K562 (cell line): ENCODE results near the gene ZNF599. TPM values are rescaled to one million over a fixed set of nuclear protein-coding genes. Genes with fewer than 3 reads are reported as not detected.
A peak's percentile ranks its signal among the peaks of the same experiment; 100 is the strongest.

Experiments used
- BCLAF1 ChIP-seq, 2 experiments: fragments of 450-650 bp in 1 of 2; IDR thresholded peaks; 2 replicates each; pipeline ENCODE4 v1.6.1; 2011 to 2017; ENCODE audit warnings: low read depth in 2 of 2, antibody characterized with exemption in 1 of 2, borderline replicate concordance in 1 of 2, low read length in 1 of 2, mild to moderate bottlenecking in 1 of 2, mixed read lengths in 1 of 2; ENCODE audit not compliant: control insufficient read depth in 1 of 2
- CBX1 ChIP-seq: sonication (generic); IDR thresholded peaks from 2 replicates; pipeline ENCODE4 v1.6.1; 2016; ENCODE audit warnings: antibody characterized with exemption, low read depth, mild to moderate bottlenecking
- GTF2E2 ChIP-seq: fragments of 200-800 bp; sonication (Bioruptor generic); IDR thresholded peaks from 2 replicates; pipeline ENCODE4 v1.6.1; 2016; ENCODE audit warnings: missing genetic modification characterization, missing compliant biosample characterization
- ILK ChIP-seq: fragments of 450-650 bp; IDR thresholded peaks from 2 replicates; pipeline ENCODE4 v1.6.1; 2016; ENCODE audit warnings: missing genetic modification characterization, low read depth, mild to moderate bottlenecking, missing compliant biosample characterization, moderate library complexity, borderline replicate concordance
- IRF9 ChIP-seq: fragments of 450-650 bp; IDR thresholded peaks from 2 replicates; pipeline ENCODE4 v1.6.1; 2016; ENCODE audit warnings: missing biosample characterization, missing genetic modification characterization
- KLF10 ChIP-seq: fragments of 250-450 bp; sonication (Bioruptor Pico); IDR thresholded peaks from 2 replicates; pipeline ENCODE4 v1.6.1; 2021; ENCODE audit warnings: matching md5 sums
- LCOR ChIP-seq: sonication (generic); formaldehyde crosslinking; IDR thresholded peaks from 2 replicates; pipeline ENCODE4 v1.8.0; 2022; ENCODE audit warnings: mild to moderate bottlenecking, missing genetic modification reagents
- MECOM ChIP-seq: fragments of 250-450 bp; sonication (Bioruptor Pico); IDR thresholded peaks from 2 replicates; pipeline ENCODE4 v1.8.0; 2022; ENCODE audit warnings: inconsistent platforms
- MED1 ChIP-seq: sonication (generic); formaldehyde crosslinking; IDR thresholded peaks from 2 replicates; pipeline ENCODE4 v1.8.1; 2023; ENCODE audit warnings: missing genetic modification reagents, borderline replicate concordance
- SMC3 ChIP-seq: conservative IDR thresholded peaks from 2 replicates; pipeline ENCODE4 v1.6.1; 2011; ENCODE audit warnings: low read depth, low read length, improper control_type of control experiment; ENCODE audit not compliant: insufficient read depth
- SRF ChIP-seq, 2 experiments: fragments of 250-450, 450-650 bp in 1 of 2; sonication (Bioruptor Pico) in 1 of 2; sonication (generic) in 1 of 2; formaldehyde crosslinking; IDR thresholded peaks; 2 replicates each; pipeline versions ENCODE4 v1.5.0 to v1.5.1; 2020 to 2022; ENCODE audit warnings: mild to moderate bottlenecking in 1 of 2, missing genetic modification reagents in 1 of 2
- SRSF7 ChIP-seq: fragments of 200-400 bp; formaldehyde crosslinking; optimal IDR thresholded peaks from 2 replicates; pipeline ENCODE3; 2017; ENCODE audit warnings: mild to moderate bottlenecking, low read depth, low read length
- TBL1XR1 ChIP-seq, 2 experiments: IDR thresholded peaks; 2 replicates each; pipeline ENCODE4 v1.6.1; 2012; ENCODE audit warnings: improper control_type of control experiment in 2 of 2, low read length in 2 of 2, mild to moderate bottlenecking in 1 of 2
- TSC22D4 ChIP-seq: fragments of 450-650 bp; IDR thresholded peaks from 2 replicates; pipeline ENCODE4 v1.6.1; 2016; ENCODE audit warnings: missing genetic modification characterization, missing biosample characterization, control low read depth
- ZBTB12 ChIP-seq: fragments of 250-450 bp; sonication (Bioruptor Pico); IDR thresholded peaks from 2 replicates; pipeline ENCODE4 v1.4.0; 2020
- ZNF263 ChIP-seq: sonication (generic); formaldehyde crosslinking; IDR thresholded peaks from 2 replicates; pipeline ENCODE4 v1.8.0; 2022; ENCODE audit warnings: mild to moderate bottlenecking, missing genetic modification reagents, borderline replicate concordance
- ZNF551 ChIP-seq: fragments of 250-450 bp; sonication (Bioruptor Pico); IDR thresholded peaks from 2 replicates; pipeline ENCODE4 v1.5.0; 2021; ENCODE audit warnings: mild to moderate bottlenecking, moderate library complexity
- ZNF766 ChIP-seq: fragments of 200-800 bp; sonication (Bioruptor generic); conservative IDR thresholded peaks from 2 replicates; pipeline ENCODE4 v1.6.1; 2016; ENCODE audit warnings: missing genetic modification characterization, missing compliant biosample characterization
- polyA plus RNA-seq, 8 experiments: library from polyadenylated mRNA; depleted of rRNA in 4 of 8; stranded (reverse) in 5 of 8; unstranded in 3 of 8; fragments of >200 nt; fragmentation: Nextera tagmentation in 2 of 8; fragmentation: Illumina TruSeq in 1 of 8; extraction: Ambion mirVana in 2 of 8; extraction: Trizol in 1 of 8; gene quantifications; 2 replicates each; pipeline versions ENCODE4 v1.2.1 to v1.2.3, GENCODE V29; 2011 to 2014; ENCODE audit warnings: inconsistent platforms in 1 of 8, missing spikeins in 1 of 8
- total RNA-seq, 7 experiments: library from RNA; depleted of rRNA in 6 of 7; stranded (reverse); fragments of >200 nt in 6 of 7; fragmentation: Illumina TruSeq in 2 of 7; extraction: Trizol in 2 of 7; gene quantifications; 2 replicates each; pipeline versions ENCODE4 v1.2.1 to v1.2.3, GENCODE V29; 2011 to 2021; ENCODE audit warnings: low replicate concordance in 1 of 7
- TF ChIP-seq, protein P1 (sequence below): fragments of 250-450 bp; sonication (Bioruptor Pico); IDR thresholded peaks from 2 replicates; pipeline ENCODE4 v1.8.0; 2021; ENCODE audit warnings: mild to moderate bottlenecking, moderate library complexity
- TF ChIP-seq, protein P2 (sequence below): fragments of 450-650 bp; formaldehyde crosslinking; IDR thresholded peaks from 2 replicates; pipeline ENCODE4 v1.4.0; 2020; ENCODE audit warnings: mild to moderate bottlenecking, moderate library complexity

ZNF599 gene
- total and polyA plus RNA-seq, 9 of the 15 experiments (the other 6 are each of a cell fraction or from before 2014, with no cell fraction given): 0.71 to 6.7 (median 2.8) TPM

- no peak for TF ChIP-seq CBX1
- TF ChIP-seq BCLAF1 (IDR thresholded peaks at IDR 0.05; ENCODE audit: borderline replicate concordance in 1 of 2, control insufficient read depth in 1 of 2, low read depth in 2 of 2, low read length in 1 of 2): no peak
- TF ChIP-seq TBL1XR1 (IDR thresholded peaks at IDR 0.05; ENCODE audit: low read length in 2 of 2): peak in 1 of 2 experiments; percentile 96; a peak in 2 of 4 replicates
- peak; percentile 96; the same call in 1 of the 2 replicates for TF ChIP-seq ZBTB12
- TF ChIP-seq GTF2E2 (tag): peak; percentile 28; the same call in 1 of the 2 replicates
- TF ChIP-seq TSC22D4 (tag): no peak
- no peak for TF ChIP-seq SRF (CRISPR knock-in tag; IDR thresholded peaks at IDR 0.05)
- no peak for TF ChIP-seq ZNF551 (CRISPR knock-in tag)
- TF ChIP-seq MED1: no peak
- no peak for TF ChIP-seq KLF10 (CRISPR knock-in tag)
- TF ChIP-seq ILK (tag): no peak
- TF ChIP-seq LCOR (CRISPR knock-in tag): no peak
- 0 out of 2 replicates have a peak, but pooled peaks have one; percentile 47 for TF ChIP-seq IRF9 (tag)
- 0 out of 2 replicates have a peak, but pooled peaks have one; percentile 9 for TF ChIP-seq ZNF766
- TF ChIP-seq, protein P1, sequence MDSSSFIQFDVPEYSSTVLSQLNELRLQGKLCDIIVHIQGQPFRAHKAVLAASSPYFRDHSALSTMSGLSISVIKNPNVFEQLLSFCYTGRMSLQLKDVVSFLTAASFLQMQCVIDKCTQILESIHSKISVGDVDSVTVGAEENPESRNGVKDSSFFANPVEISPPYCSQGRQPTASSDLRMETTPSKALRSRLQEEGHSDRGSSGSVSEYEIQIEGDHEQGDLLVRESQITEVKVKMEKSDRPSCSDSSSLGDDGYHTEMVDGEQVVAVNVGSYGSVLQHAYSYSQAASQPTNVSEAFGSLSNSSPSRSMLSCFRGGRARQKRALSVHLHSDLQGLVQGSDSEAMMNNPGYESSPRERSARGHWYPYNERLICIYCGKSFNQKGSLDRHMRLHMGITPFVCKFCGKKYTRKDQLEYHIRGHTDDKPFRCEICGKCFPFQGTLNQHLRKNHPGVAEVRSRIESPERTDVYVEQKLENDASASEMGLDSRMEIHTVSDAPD: no peak
- TF ChIP-seq, protein P2, sequence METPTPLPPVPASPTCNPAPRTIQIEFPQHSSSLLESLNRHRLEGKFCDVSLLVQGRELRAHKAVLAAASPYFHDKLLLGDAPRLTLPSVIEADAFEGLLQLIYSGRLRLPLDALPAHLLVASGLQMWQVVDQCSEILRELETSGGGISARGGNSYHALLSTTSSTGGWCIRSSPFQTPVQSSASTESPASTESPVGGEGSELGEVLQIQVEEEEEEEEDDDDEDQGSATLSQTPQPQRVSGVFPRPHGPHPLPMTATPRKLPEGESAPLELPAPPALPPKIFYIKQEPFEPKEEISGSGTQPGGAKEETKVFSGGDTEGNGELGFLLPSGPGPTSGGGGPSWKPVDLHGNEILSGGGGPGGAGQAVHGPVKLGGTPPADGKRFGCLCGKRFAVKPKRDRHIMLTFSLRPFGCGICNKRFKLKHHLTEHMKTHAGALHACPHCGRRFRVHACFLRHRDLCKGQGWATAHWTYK: no peak
- TF ChIP-seq ZNF263 (CRISPR knock-in tag): no peak
- no peak for TF ChIP-seq SMC3
- TF ChIP-seq MECOM: no peak
- no peak for TF ChIP-seq SRSF7
Observed at GRCh38 chr19:34734537-34735103, 38.4 kb downstream of the ZNF599 start (continued).
